NOMO-1 treated with dmso at 0.1 percent for 144 hours (cell line): ENCODE data around the gene PAGE2B.
"Not testable (repeated sequence)": the region's sequence is repeated elsewhere in the genome, so short reads cannot be mapped to it uniquely, and the experiment has no call there.

ENCODE experiments used
- DNase-seq: peaks from one replicate; lab custom pipeline; 2025; ENCODE audit not compliant: unreplicated experiment; lab: John Stamatoyannopoulos, UW

Gene PAGE2B, protein sequence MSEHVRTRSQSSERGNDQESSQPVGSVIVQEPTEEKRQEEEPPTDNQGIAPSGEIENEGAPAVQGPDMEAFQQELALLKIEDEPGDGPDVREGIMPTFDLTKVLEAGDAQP

DNA sequence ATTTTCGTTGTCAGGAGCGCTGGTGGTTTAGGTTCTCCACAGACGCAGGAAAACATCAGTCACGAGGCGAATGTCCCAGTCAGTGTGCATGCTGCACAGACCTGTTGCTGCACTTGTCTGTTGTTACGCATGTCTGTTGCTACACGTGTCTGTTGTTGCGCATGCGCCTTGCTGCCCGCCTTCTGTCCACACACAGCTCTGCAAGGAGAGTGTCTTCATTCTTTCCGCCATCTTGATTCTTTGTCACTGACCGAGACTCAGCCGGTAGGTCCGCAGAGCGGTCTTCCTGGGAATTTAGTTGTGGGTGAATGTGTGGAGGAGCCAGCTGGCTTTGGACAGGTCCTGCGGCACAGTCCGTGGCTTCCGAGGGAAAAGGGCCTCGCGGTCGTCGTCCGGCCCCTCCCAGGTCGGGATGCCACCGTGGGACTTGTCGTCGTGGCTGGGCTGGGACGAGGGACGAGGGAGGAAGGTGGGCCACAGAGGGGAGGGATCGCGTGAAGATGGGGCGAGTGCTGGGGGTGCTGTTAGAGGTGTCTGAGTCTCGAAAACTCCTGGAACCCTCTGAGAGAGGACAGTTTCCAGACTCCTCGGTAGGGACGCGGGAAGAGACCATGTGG lies at the start of gene PAGE2B:
PAGE2B (plus strand) TSS at position 180 of the 617 bp plus-strand sequence. CDS start 1,012 bp downstream, outside the sequence.
- DNase-seq, result no peak

DNA sequence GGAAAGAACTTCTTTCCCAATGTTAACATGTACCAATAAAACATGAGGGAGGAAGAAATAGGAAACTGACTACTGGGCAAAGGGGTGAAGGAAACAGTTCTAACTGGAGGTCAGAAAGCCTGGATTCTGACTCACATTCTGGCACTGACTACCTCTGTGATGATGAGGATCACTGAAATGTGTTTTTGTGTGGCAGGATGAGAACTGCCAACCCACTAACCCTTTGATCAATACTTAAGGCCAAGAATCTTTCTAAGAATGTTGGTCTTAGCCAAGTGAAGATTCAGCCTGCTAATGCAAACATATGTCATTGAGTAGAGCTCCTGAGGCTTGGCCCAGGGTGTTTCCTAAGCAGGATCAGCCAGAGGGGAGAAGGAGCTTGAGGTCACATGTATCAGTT lies 48.7 kb upstream of the PAGE2B start:
- no peak for DNase-seq

DNA sequence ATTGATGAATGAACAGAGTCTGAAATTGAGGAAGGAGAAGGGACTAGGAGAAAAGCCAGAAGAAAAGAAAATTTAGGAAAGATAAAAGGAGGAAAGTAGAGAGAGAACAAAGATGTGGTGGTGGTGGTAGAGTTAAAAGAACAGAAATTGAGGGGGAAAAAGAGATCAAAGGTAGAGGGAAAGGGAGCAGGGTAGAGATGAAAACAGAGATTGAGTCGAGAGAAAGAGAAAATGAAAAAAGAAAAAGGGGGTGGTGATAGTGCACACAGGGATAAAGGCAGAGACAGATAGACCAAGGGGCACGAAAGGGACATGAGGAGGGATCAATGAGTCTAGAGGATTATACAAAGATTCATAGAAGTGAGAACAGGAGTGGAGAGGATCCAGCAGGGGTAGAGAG lies 48.0 kb upstream of the PAGE2B start:
- DNase-seq, result no peak

DNA sequence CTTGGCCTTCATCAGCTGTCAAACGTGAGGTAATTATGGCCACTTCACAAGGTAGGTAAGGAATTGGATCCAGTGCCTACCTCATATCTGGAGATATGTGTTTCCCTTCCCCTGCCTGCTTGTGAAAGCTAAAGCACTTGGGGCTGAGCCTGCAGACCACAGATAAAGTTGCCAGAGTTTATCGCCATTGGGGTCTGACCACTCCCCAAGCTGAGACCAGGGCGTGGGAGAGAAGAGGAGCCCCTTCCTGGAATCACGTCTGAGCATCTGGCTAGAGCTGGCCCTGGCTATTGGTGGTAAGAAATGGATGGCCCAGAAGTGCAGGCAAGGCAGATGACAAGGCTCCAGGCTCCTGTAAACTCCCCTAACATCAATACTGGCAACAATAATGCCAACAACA lies 46.8 kb upstream of the PAGE2B start:
- DNase-seq, result no peak

DNA sequence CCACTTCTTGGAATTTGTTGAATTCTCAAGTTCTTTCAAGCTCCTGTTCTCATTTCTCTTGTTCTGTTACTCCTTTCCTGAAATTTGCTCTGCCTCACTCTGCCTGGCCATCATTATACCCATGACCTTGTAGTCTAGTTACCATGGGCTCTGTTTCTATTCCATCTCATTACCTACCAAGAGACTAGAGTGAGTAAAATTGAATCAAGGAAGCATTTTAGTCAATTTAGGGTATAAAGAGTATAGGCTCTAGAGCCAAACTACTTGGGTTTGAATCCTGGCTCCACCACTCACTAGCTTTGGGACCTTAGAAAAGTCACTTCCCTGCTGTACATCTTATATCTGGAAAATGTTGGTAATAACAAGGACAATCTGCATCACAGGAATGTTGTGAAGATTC lies 46.2 kb upstream of the PAGE2B start:
- DNase-seq, result no peak

DNA sequence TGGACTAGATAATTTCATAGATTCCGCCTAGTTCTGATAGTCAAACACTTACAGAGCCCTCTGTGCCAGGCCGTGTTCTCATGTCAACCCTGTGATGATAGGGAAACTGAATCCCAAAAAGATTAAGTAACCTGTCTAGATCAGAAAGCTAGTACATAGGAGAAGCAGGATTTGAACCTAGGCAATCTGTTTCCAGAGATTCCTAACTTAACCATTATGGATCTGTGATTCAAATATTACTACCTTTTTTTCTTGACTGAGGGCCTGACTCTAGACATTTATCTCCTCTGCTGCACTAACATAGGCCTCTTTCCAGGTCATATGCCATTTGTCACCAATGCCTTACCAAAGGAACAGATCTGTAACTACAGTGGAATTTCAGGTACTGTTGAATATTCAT lies 45.5 kb upstream of the PAGE2B start:
- no peak for DNase-seq

DNA sequence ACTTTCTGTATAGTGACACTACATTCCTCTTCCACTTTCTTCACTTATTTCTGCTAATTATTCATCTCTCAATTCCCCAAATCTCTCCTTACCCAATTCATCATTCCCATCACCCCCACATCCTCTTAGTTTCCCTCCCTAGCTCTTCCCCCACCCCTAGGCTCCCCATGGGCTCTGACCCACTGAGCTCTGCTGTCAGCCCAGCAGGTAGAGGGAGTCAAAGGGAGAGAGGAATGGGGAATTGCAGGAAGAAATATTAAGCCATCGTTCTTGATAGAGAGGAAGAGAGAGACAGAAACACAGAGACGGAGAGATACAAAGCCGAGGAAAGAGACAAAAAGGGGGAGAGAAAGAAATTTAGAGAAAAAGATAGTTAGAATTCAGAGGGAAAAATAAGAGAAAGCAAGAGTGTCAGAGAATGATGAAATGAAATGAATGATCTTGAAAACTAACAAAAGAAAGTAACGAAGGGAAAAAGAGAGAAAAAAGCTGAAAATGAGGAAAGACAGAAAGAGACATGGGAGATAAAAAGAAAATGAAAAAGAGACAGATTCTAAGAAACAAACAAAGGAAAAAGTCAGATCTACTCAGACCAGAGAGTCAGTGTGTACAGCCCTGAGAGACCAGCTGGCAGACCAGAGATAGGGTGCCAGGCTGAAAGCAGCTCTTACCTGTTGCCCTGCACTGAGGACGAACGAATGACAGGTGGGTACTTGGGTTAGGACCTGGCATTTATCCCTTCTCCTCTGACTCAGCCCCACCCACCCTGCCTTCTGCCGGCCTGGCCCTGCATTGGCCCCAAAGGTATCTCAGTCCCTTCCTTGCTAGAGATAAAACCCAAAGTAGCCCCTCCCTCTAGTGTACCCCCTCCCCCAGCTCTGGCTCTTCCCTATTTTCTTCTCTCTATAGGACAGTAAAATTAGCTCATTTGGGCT lies 44.3 kb upstream of the PAGE2B start, which contains the start of gene ALAS2:
ALAS2 (minus strand) TSS at position 707 of the 935 bp plus-strand sequence. CDS start 4,977 bp downstream, outside the sequence.
- no peak for DNase-seq

DNA sequence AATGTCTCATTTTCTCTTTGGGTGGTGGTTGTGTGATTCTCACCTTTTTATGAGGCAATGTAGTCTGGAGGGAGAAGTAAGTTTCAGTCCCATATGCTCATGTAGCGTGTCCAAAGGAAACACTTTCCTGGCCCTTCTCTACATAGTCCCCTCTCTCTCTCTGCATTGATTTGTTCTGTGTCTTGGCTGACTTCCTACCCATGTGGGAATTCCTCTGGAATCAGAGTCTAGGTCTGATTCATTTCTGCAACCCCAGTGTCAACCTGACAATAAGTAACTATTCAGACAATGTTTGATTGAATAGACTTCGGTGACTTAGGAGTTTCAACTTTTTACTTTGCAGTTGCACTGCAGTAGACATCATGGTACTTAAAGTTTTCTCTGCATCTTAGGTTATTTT lies 41.4 kb upstream of the PAGE2B start:
- no peak for DNase-seq

DNA sequence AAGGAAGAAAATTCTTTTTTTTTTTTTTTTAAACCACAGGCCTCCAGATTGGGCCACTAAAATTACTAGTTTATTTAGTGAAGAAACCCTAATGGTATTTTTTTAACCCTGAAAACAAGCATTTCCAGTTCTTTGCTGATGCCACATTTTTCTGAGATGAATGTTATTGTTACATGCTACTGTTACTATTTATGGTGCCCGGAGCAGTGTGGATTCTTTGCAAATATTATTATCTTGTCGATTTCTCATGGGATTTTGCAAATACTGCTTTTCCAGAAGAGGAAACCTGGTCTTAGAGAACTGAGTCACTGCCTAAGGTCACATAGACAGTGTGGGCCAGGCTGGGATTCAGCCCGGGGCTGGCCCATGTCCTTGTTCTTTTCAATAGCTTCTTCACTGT lies 35.4 kb upstream of the PAGE2B start:
- no peak for DNase-seq

DNA sequence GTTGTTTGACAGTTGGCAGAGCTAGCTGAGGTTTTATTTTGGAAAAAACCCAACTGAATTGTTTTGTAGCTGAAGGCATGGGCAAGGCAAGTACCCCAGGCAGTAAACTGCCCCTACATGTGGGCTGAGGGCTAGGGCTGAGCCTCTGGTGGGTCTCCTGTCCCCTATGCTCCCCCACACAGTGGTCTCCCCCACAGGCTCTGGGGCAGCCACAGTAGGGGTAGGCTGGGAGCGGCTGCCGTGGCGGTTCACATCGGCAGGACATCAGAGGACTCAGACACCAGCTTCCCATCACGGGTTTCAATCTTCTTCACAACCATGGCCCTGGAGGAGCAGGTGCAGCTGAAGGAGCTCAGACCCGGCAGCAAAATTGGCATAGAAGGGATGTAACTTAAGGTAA lies 33.3 kb upstream of the PAGE2B start:
- DNase-seq, result no peak

DNA sequence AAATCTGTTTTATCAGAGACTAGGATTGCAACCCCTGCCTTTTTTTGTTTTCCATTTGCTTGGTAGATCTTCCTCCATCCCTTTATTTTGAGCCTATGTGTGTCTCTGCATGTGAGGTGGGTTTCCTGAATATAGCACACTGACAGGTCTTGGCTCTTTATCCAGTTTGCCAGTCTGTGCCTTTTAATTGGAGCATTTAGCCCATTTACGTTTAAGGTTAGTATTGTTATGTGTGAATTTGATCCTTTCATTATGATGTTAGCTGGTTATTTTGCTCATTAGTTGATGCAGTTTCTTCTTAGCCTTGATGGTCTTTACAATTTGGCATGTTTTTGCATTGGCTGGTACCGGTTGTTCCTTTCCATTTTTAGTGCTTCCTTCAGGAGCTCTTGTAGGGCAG lies 24.2 kb upstream of the PAGE2B start:
- DNase-seq, result not testable (repeated sequence)

DNA sequence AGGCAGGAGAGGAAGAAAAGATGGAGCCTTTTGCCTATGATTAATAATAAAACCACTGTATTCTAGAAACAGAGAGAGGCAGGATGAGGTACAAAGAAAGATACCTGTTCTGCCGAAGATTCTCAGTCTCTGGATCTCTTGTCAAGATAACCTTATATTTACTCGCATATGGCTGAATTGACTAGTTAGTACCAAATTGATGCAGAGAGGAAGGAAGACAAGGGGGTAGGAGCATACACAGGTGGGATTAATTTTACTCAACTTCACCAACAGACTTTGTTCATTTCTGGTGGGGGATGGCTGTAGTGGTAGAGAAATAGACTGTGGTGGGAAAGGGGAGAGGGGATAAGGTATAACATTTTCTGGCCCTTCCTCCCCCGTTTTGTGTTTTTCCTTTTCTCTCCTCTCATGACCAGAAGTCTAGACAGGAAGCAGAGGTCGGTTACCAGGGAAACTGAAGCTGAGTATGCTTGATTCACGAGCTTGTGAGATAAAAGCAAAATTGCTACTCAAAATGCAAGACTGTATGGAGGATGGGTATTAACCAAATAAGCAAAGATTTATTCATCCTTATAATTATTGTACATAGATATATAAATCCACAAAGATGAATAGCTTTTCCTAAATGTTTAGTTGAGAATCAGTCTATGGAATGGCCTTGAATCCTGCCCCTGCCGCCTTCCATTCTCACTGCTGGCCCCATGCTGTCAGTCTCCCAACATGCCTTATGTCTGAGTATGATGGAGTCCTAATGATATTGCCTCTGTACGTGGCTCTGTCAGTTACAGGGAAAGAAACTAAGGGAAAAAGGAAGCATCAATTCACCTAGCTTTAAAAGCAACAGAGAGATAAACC lies 17.8 kb upstream of the PAGE2B start:
- DNase-seq, result no peak

DNA sequence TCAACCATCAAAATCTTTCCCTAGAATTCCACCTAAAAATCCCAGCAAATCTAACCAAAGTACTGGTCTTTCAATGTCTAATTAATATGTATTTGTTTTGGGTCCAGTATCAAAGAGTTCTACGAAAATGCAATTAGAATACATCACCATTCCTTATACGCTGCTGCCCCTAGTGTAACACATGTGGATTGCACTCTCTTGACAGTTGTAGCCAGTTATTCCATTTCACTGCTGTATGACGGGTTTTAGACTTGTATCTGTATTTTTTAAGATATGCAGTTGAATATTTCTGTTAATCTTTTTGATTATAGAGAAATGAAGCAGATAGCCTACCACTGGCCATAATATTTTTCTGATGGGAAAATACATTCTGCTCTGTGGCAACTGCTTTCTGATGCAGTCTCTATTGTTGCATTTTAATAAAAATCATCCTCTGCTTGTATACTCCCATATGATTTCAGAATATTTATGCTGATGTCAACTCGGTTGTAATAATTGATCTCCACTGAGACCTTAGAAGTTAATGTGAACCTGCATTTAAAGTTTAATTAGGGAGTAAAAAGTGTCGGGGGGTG lies 17.1 kb upstream of the PAGE2B start:
- DNase-seq, result no peak

DNA sequence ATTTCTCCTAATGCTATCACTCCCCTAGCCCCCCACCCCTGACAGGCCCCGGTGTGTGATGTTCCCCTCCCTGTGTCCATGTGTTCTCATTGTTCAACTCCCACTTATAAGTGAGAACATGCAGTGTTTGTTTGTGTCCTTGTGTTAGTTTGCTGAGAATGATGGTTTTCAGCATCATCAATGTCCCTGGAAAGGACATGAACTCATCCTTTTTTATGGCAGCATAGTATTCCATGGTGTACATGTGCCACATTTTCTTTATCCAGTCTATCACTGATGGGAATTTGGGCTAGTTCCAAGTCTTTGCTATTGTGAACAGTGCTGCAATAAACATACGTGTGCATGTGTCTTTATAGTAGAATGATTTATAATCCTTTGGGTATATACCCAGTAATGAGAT lies 7.7 kb upstream of the PAGE2B start:
- not testable (repeated sequence) for DNase-seq

DNA sequence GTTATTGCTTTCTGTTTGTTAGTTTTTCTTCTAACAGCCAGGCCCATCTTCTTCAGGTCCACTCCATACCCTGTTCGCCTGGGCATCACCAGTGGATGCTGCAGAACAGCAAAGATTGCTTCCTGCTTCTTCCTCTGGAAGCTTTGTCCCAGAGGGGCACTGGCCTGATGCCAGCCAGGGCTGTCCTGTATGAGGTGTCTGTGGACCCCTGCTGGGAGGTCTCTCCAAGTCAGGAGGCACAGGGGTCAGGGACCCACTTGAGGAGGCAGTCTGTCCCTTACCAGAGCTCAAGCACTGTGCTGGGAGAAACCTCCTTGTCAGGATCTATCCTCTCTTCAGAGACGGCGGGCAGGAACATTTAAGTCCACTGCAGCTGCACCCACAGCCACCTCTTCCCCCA lies 2.5 kb upstream of the PAGE2B start:
- DNase-seq, result no peak

DNA sequence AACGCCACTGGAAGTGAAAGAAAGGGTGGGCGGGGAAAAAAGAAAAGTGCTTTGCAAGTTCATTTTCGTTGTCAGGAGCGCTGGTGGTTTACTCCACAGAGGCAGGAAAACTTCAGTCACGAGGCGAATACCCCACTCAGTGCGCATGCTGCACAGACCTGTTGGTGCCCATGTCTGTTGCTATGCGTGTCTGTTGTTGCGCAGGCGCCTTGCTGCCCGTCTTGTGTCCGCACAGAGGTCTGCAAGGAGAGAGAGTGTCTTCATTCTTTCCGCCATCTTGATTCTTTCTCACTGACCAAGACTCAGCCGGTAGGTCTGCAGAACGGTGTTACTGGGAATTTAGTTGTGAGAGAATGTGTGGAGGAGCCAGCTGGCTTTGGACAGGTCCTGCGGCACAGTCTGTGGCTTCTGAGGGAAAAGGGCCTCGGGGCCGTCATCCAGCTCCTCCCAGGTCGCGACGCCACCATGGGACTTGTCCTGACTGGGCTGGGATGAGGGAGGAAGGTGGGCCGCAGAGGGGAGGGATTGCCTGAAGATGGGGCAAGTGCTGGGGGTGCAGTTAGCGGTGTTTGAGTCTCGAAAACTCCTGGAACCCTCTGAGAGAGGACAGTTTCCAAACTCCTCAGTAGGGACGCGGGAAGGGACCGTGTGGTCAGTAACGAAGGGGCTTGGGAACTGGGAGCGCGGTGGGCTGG lies 14.1 kb downstream of the PAGE2B start, which contains the start of gene PAGE2:
PAGE2 (plus strand) TSS at position 224 of the 695 bp plus-strand sequence. CDS start 1,003 bp downstream, outside the sequence.
- no peak for DNase-seq

DNA sequence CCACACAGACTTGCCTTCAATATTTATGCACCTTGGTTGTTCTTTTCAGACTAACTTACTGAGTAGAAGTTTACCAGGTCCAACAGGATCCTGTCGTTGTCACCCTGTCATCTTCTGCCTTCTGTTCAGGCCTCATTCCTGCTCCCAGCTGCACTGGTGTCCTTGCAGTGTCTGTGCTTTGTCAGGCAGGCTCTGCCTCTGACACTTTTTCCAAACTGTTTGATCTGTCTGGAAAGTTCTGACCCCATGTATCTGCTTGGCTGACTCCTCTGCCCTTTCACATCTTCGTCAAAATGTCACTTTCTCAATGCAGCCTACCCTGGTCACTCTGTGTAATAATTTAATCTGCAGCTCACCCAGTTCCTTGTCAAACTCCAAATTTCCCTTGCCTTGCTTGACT lies 23.9 kb downstream of the PAGE2B start:
- DNase-seq, result no peak

DNA sequence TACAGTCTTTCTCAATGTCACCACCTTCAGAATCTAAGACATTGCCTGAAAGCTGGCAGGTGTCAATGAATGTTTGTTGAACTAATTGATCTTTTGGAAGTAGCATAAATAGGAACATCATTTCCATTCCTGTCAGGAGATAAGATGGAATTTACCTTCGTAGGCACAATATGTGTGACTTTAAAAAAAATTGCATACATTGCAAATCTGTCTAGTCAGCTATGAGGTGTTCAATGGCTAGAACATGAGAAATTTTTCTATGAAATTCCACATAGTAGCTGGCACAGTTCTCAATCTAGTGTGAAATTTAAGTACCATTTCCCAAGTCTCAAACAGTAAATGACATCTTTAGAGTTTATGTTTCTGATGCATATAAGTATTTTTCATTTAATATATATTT lies 24.3 kb downstream of the PAGE2B start:
- no peak for DNase-seq

DNA sequence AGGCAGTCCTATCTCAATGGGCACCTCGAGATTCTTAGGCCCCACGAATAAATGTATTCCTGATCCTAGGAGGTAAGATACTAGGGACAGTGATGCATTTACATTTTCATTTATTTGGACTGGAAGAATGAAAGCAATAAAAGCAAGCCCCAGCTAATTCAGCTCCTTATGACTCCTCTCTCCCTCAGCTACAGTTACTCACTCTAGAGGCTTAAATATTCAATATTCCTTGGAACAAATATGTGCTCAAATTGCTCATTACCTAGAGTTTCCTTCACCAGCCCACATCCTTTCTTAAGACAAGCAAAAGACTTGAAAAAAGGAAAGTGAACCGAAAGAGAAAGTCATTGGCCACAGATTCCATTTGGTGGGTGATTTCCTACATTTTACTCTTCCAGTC lies 27.9 kb downstream of the PAGE2B start:
- no peak for DNase-seq

DNA sequence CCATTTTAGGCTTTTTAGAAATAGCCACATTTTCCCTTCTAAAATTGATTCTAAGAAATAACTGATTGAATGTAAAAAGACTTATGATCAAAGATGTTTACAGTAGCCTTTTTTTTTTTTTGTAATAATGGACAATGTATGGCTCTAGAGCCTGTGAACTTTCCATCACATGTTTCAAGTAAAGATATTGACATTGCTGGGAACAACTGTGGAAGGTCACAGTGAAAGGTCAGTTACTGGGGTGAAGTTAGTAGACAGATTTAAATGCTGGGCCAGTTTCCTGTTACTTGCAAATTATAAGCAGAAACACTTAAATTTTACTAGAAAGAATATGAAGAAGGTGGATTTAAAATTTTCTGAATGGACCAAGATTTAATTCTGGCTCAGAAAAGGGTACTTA lies 32.4 kb downstream of the PAGE2B start:
- DNase-seq, result no peak
